ENCODE data around the gene WDR19. TPM values are rescaled to one million over a fixed set of nuclear protein-coding genes. Genes with fewer than 3 reads are reported as not detected.

Gene WDR19
- total RNA-seq = 32.6 and 32.9 TPM in 2 replicates

GRCh38 chr4:39181905-39182638, at the start of gene WDR19:
Gene WDR19, plus strand, starts transcription at chr4:39182529. Its CDS starts 29 bp downstream, at chr4:39182558.

Other genes starting within 250 kb of the WDR19 start
- 0.20 TPM in 1 of 2 replicates, not detected in the other for gene TMEM156, start 150.1 kb upstream of the WDR19 start, total RNA-seq
- 91.6 and 102 TPM in 2 replicates for gene KLHL5, start 120.3 kb upstream of the WDR19 start, total RNA-seq
- 47.9 and 52.4 TPM in 2 replicates for gene RFC1, start 183.8 kb downstream of the WDR19 start, total RNA-seq
- gene KLB, start 224.4 kb downstream of the WDR19 start, total RNA-seq = under 0.01 and 0.07 TPM in 2 replicates